HG03064 (cell line): ENCODE results near the gene RND1.

Source experiments
- ATAC-seq: cut with Tn5 transposase; IDR thresholded peaks from one replicate; pipeline ENCODE4 v1.9.1; 2021; ENCODE audit warnings: low read depth; ENCODE audit not compliant: unreplicated experiment

The RND1 gene

DNA sequence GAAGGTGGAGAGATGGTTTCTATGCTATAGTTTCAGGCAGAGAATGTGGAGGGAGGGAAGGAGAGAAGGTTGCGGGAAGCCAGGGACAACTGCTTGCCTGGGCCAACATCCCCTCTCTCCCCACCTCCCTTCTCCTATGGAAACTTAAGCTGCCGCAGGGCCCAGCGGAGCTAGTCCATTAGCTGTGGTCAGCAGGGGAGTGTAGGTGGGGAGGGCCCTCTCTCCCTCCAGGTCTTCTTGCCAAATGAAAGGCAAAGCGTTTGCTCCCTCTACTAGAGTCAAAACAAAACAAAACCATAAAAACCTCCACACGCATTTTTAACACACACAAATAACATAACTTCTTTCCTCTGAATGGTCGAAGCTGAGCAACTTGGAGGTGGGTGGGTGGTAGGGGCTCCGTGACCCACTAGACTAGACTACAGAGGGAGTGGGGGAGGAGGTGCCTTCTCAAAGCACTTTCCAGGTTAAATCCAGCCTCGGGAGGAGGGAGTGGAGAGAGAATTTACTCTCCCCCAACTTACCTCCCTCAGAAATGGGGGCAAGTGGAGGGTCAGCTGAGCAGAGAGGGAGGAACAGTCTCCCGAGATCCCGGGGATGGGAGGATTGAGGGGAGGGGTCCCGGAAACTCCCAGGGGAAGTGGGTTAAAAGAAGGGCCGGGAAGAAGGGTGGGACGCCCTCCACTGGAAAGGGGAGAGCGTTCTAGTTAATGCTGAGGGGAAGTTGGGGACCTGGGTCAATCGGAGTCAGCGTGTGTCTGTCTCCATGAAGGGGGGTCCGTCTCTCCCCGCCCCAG, 52.0 kb downstream of the RND1 start:
- ATAC-seq = no peak

DNA sequence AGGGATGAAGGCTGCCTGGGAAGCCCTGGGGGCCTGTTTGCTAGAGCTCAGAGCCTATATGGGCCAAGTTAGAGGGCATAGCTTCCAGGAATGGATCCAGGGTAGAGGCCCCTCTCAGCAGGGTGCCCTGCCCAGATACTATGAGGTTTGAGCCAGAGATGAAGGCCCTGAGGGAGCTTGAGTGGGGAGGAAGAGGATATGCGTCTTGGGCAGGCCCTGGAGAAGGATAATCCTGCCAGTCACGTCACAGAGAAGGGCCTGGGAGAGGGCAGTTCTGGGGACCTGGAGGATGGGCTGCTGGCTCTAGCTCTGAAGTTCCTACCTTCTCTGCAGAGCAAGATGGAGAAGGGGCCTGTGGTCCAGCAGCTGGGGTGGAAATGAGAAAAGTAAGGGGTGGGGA, 53.3 kb downstream of the RND1 start:
- no peak for ATAC-seq

- ATAC-seq = no peak
Measured at GRCh38 chr12:48811437-48812090, 54.1 kb downstream of the RND1 start.

GRCh38 chr12:48810903-48811431, 54.7 kb downstream of the RND1 start:
- ATAC-seq = no peak

DNA sequence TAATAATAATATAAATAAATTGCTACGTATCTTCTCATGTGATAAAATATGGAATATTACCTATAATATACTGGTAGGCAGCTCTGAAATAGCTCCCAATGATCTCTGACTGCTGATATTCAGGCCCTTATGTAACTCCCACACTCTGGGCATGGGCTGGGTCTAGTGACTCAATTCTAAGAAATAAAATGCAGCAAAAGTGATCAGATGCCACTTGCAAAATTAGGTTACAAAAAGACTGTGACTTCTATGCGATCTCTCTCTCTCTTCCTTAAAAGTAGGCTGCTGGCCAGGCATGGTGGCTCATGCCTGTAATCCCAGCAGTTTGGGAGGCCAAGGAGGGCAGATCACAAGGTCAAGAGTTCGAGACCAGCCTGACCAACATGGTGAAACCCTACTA, 57.7 kb downstream of the RND1 start:
- ATAC-seq = no peak
